GM21526 (cell line): Measurements from ENCODE around the gene DNAJB8.

Source experiments
- ATAC-seq: cut with Tn5 transposase; IDR thresholded peaks from one replicate; pipeline ENCODE4 v1.9.1; 2021; ENCODE audit warnings: moderate library complexity; ENCODE audit not compliant: unreplicated experiment, low FRiP score

DNAJB8 gene

DNA sequence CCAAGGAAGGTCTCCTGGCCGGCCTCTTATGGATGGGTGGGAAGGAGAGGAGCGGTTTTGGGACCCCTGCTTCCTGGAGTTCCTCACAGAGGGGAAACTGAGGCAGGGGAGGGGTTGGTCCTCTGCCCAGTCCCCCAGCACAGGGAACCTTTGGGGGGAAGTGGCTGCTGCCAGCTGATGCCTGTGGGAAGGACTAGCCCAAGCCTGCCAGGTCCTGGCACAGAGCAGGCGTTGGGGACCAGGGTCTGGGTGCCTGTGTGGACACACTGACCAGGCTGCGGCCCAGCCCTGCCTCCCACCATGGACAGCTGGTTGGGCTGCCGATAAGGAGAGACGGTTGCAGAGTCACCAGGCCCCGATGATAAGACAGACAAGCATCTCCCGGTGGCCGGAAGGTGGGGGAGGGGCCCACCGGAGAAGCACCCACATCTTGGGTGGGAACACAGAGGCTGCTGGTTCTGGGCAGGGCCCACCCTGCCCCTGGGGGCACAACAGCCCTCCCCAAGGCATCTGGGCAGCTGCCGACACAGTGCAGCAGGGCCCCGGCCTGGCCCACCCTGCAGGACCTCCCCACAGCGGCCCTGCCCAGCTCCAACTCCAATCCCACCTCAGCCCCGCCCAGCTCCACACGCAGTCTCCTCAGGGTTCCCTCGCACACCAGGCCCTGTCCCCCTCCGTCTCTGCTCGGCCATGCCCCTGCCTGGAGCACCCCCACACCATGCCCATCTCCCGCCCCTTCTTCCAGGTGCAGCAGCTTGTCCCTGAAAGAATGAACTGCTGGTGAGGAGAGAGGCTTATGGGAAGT is 50.7 kb downstream of the DNAJB8 start:
- ATAC-seq = no peak

DNA sequence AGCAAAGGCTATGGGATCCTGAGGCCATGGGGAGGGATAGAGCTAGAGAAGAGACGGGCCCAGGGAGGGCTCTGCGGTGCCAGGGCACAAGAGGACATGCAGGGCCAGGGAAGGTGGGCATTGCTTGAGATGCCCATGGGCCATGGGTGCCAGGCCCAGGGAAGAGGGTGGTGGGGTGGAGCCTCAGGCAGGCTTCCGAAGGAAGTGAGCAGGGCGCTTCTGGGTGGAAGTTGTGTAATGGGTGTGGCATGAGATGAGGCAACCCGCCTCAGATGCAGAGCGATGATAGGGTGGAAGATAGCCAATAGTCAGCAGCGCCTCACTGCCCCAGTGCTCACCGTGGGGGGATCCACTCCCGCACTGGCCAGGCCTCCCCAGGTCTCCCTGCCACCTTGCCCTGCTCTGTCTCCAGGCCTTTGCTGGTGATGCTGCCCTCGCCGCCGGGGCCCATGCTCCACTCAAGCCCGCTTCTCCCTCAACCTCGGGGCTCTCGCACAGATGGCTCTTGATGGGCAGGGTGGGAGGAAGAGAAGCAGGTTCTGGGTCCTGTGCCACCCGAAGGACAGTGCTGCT is 51.4 kb downstream of the DNAJB8 start:
- ATAC-seq = no peak

DNA sequence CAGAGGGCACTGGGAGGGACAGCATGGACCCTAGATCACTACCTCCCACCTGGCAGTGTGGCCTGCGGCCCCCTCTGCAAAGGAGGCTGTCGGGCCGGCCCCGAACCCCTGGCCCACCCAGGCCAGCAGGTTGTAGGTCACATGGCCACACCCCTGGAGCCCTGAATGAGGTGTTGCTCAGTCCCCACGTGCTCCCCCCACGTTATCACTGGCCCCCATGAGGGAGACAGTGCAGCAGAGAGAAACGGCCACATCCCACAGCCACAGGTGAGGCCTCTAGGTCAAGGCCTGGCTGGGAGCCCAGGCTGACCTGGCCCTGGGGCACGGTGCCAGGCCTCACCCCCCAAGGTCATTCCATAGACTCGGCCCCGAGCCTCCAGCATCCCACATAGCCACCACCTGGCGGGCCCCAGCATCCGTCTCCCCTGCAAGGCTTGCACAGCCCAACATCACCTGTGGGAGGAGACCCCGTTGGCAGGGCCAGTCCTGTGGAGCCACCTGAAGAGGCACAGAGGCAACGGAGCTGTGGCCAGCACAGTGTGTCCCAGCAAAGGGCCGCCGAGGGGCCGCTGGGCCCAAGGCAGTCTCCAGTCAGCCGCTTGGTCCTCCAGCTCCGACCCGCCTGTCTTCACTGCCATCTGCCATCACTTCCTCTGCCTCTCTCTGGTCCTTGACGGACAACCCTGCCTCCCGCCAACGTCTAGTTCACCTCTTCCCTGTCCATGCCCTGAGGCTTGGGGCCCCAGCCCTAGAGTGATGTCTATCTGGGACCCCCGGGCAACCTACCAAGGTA is 53.1 kb downstream of the DNAJB8 start:
- no peak for ATAC-seq

DNA sequence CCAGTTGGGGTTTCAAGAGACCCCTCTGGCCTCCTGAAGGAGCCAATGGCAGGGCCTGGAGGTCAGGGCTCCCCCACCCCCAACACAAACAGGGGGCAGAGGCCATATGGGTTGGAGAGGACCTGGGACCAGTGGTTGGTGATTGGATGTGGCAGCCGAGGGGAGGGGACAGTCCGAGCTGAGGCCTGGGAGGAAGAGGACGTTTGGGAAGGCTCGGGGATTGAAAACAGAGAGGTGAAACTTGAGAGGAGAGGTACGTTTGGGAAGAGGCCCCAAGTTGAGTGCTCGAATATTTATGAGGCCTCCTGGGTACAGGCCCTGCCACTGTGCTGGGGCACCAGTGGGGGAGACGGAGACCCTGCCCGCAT is 53.7 kb downstream of the DNAJB8 start:
- ATAC-seq = no peak
